Measurements from ENCODE around the gene MAP3K21. TPM values are rescaled to one million over a fixed set of nuclear protein-coding genes. Genes with fewer than 3 reads are reported as not detected.

The MAP3K21 gene
- total RNA-seq, 1 donor from 2014 or later: 0.11 TPM

DNA sequence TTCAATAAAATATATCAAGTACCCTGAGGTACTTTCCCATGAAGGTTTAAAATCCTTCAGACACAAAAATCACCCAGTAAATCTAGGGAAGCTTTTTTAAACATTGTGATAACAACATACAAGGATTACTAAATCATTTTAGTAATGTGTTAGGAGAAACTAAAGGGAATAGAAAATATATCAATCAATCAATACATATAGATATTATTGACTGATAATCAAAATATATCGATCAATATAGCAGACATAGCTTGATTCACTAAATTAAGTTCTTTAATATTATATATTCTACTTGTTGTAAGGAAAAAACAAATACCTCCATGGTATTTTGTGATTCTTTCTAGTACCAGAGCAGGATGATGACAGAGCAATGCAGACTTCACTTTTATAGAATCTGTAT, 35.2 kb downstream of the MAP3K21 start:
- no peak for DNase-seq (ENCODE audit: extremely low spot score, unreplicated experiment)
- H3K9me3 Mint-ChIP-seq (ENCODE audit: unreplicated experiment): no peaks in the 10 kb centered on the region
- peaks cover 40% of the 10 kb centered on the region for H3K27me3 Mint-ChIP-seq (ENCODE audit: unreplicated experiment)
- H3K27ac Mint-ChIP-seq (ENCODE audit: unreplicated experiment): no peak overlapping the region
- peaks cover 1% of the 10 kb centered on the region for H3K4me1 Mint-ChIP-seq (ENCODE audit: unreplicated experiment)
- no peaks in the 10 kb centered on the region for H3K36me3 Mint-ChIP-seq (ENCODE audit: unreplicated experiment)
- no peak overlapping the region for H3K4me3 Mint-ChIP-seq (ENCODE audit: unreplicated experiment)
- TF ChIP-seq, protein P1, sequence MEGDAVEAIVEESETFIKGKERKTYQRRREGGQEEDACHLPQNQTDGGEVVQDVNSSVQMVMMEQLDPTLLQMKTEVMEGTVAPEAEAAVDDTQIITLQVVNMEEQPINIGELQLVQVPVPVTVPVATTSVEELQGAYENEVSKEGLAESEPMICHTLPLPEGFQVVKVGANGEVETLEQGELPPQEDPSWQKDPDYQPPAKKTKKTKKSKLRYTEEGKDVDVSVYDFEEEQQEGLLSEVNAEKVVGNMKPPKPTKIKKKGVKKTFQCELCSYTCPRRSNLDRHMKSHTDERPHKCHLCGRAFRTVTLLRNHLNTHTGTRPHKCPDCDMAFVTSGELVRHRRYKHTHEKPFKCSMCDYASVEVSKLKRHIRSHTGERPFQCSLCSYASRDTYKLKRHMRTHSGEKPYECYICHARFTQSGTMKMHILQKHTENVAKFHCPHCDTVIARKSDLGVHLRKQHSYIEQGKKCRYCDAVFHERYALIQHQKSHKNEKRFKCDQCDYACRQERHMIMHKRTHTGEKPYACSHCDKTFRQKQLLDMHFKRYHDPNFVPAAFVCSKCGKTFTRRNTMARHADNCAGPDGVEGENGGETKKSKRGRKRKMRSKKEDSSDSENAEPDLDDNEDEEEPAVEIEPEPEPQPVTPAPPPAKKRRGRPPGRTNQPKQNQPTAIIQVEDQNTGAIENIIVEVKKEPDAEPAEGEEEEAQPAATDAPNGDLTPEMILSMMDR (IDR thresholded peaks at IDR 0.05): no peak

DNA sequence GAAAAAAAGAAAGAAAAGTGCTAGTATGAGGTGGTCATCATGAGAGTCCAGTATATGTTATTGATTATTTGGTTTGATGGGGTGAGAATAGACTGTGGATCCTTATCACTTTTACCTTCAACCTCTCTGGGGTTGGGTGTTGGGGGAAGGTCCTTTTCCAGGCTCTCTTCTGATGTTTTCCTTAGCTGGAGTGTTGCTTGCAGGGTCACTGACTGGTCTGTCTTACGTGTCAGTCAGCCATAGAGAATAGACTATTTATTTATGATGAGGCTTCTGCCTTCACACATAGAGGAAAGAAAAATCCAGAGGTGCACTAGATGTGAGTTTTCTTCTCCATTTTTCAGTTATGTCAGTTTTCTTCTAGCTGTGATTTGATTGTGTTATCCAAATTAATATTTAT, 36.5 kb downstream of the MAP3K21 start:
- Mint-ChIP-seq H3K9me3 (ENCODE audit: unreplicated experiment) (no peaks in the 10 kb centered on the region), H3K27me3 (ENCODE audit: unreplicated experiment) (peaks cover 40% of the 10 kb centered on the region), H3K4me1 (ENCODE audit: unreplicated experiment) (peaks cover 1% of the 10 kb centered on the region), H3K27ac (ENCODE audit: unreplicated experiment) (no peak overlapping the region), H3K36me3 (ENCODE audit: unreplicated experiment) (no peaks in the 10 kb centered on the region), H3K4me3 (ENCODE audit: unreplicated experiment) (no peak overlapping the region)
- TF ChIP-seq, protein P1 (IDR thresholded peaks at IDR 0.05): no peak
- no peak for DNase-seq (ENCODE audit: extremely low spot score, unreplicated experiment)

DNA sequence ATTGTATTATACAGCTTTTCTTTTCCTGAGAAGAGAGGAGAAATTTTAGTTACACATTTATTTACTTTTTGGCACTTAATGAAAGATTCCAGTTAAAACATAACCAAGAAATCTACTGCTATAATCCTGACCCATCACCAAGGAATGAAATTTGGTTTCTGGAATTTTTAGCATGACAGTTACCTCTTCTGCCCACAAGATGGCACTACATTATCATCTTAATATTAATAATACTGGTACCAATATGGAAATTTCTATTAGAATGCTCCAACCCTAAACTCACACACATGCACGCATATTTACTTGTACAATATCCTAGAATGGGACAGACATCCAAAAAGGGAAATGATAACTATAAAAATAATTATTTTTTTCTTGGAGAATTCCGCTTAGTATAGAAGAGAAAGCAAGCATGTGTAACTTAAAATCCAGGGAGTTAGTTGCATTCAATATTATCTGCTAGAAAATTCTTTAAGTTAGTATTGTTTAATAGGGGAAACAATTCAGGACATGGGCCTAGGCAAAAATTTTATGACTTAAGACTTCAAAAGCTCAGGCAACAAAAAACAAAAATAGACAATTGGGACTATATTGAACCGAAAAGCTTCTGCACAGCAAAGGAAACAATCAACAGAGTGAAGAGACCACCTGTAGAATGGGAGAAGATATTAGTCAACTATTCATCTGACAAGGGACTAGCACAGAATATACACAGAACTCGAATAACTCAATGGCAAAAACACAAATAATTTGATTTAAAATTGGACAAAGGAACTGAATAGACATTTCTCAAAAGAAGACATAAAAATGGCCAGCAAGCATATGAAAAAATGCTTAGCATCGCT, 37.4 kb downstream of the MAP3K21 start:
- Mint-ChIP-seq H3K27ac (ENCODE audit: unreplicated experiment) (no peak overlapping the region), H3K9me3 (ENCODE audit: unreplicated experiment) (no peaks in the 10 kb centered on the region), H3K36me3 (ENCODE audit: unreplicated experiment) (no peaks in the 10 kb centered on the region), H3K4me3 (ENCODE audit: unreplicated experiment) (no peak overlapping the region), H3K4me1 (ENCODE audit: unreplicated experiment) (peaks cover 1% of the 10 kb centered on the region), H3K27me3 (ENCODE audit: unreplicated experiment) (peaks cover 45% of the 10 kb centered on the region)
- TF ChIP-seq, protein P1 (IDR thresholded peaks at IDR 0.05): peak; percentile 70
- no peak for DNase-seq (ENCODE audit: extremely low spot score, unreplicated experiment)

DNA sequence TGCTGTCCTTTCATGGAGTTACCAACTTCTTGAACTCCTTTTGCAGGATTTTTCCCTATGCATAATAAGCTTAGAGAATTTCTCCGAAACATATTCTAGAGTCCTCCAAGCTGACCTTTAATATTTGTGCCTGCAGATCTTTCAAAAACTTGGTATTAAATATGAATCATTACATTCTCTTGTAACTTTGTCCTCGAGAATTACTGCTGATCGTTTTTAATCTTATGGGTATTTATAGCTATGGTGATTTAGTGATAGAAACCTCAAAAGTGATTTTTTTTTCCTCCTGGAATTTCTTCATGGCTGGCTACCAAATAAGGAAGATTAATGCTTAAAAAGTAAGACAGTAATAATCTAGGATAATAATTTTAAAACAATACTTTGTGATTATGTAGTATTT, 39.1 kb downstream of the MAP3K21 start:
- Mint-ChIP-seq H3K4me1 (ENCODE audit: unreplicated experiment) (peaks cover 1% of the 10 kb centered on the region), H3K27me3 (ENCODE audit: unreplicated experiment) (peaks cover 36% of the 10 kb centered on the region), H3K27ac (ENCODE audit: unreplicated experiment) (no peak overlapping the region), H3K9me3 (ENCODE audit: unreplicated experiment) (no peaks in the 10 kb centered on the region), H3K4me3 (ENCODE audit: unreplicated experiment) (no peak overlapping the region), H3K36me3 (ENCODE audit: unreplicated experiment) (no peaks in the 10 kb centered on the region)
- DNase-seq (ENCODE audit: extremely low spot score, unreplicated experiment): no peak
- TF ChIP-seq, protein P1 (IDR thresholded peaks at IDR 0.05): no peak

DNA sequence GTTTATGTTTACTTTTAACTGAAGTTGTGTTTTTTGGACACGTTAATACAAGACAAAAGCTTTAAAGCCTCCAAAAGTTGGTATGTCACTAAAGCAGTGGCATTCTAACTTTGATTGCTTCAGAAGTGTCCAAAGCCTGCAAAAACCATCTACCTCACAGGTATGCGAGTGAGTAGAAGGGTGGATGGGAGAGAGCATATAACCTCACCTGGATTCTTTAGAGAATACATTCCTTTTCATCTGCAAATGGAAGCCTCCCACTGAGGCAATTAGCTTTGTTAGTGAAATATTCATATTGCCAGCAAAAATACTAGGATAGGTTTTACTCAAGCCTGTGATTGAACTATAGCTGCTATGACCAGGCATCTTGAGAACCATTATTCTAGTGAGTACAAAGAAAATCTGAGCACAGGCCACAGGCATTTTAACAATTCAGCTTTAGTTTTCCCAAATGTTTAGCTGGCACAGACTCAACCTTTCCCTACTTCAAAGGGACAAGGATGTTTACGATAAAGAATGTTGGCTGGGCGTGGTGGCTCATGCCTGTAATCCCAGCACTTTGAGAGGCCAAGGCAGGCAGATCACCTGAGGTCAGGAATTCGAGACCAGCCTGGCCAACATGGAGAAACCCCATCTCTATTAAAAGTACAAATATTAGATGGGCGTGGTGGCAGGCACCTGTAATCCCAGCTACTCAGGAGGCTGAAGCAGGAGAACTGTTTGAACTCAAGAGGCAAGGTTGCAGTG, 39.7 kb downstream of the MAP3K21 start:
- no peak overlapping the region for H3K4me3 Mint-ChIP-seq (ENCODE audit: unreplicated experiment)
- peaks cover 30% of the 10 kb centered on the region for H3K27me3 Mint-ChIP-seq (ENCODE audit: unreplicated experiment)
- DNase-seq (ENCODE audit: extremely low spot score, unreplicated experiment): no peak
- no peak overlapping the region for H3K27ac Mint-ChIP-seq (ENCODE audit: unreplicated experiment)
- no peaks in the 10 kb centered on the region for H3K36me3 Mint-ChIP-seq (ENCODE audit: unreplicated experiment)
- H3K9me3 Mint-ChIP-seq (ENCODE audit: unreplicated experiment): no peaks in the 10 kb centered on the region
- TF ChIP-seq, protein P1 (IDR thresholded peaks at IDR 0.05): no peak
- no peaks in the 10 kb centered on the region for H3K4me1 Mint-ChIP-seq (ENCODE audit: unreplicated experiment)
